GM12878 (cell line): Measurements from ENCODE around the gene CALHM2. TPM values are rescaled to one million over a fixed set of nuclear protein-coding genes. Genes with fewer than 3 reads are reported as not detected.

Source experiments
- ASH2L ChIP-seq: fragments of 300-600, 200-600 bp; sonication (generic); IDR thresholded peaks from 2 replicates; pipeline ENCODE4 v1.6.1; 2017; ENCODE audit warnings: low read depth, mild to moderate bottlenecking, borderline replicate concordance
- CHD2 ChIP-seq: IDR thresholded peaks from 2 replicates; pipeline ENCODE4 v1.6.1; 2011; ENCODE audit warnings: low read depth, low read length, improper control_type of control experiment, borderline replicate concordance
- EGR1 ChIP-seq, 2 experiments: IDR thresholded peaks; 1 replicate in 1 of 2; 2 replicates in 1 of 2; pipeline ENCODE4 v1.6.1; 2011 to 2012; ENCODE audit warnings: low read depth in 2 of 2, low read length in 2 of 2, borderline replicate concordance in 1 of 2, mild to moderate bottlenecking in 1 of 2, moderate library complexity in 1 of 2
- ETV6 ChIP-seq, 2 experiments: fragments of 450-650 bp in 1 of 2; IDR thresholded peaks in 1 of 2; conservative IDR thresholded peaks in 1 of 2; 2 replicates each; pipeline ENCODE4 v1.6.1; 2014; ENCODE audit warnings: antibody characterized with exemption in 1 of 2, borderline replicate concordance in 1 of 2, low read depth in 1 of 2, mild to moderate bottlenecking in 1 of 2, moderate library complexity in 1 of 2
- FOS ChIP-seq: IDR thresholded peaks from 3 replicates; pipeline ENCODE4 v1.6.1; 2011; ENCODE audit warnings: borderline replicate concordance; ENCODE audit not compliant: insufficient read length; ENCODE audit errors: extremely low read depth
- GATAD2B ChIP-seq: fragments of 450-650 bp; conservative IDR thresholded peaks from 2 replicates; pipeline ENCODE4 v1.6.1; 2017; ENCODE audit warnings: low read depth, mild to moderate bottlenecking, moderate library complexity
- MEF2A ChIP-seq: IDR thresholded peaks from 2 replicates; pipeline ENCODE4 v1.6.1; 2011; ENCODE audit warnings: low read depth, mild to moderate bottlenecking, low read length, moderate library complexity; ENCODE audit not compliant: insufficient read depth
- NR2C2 ChIP-seq: IDR thresholded peaks from 2 replicates; pipeline ENCODE4 v1.6.1; 2011; ENCODE audit warnings: borderline replicate concordance, low read depth; ENCODE audit not compliant: control insufficient read depth, insufficient read length
- RAD51 ChIP-seq: fragments of 450-650 bp; IDR thresholded peaks from 2 replicates; pipeline ENCODE4 v1.6.1; 2016; ENCODE audit warnings: moderate library complexity, mild to moderate bottlenecking, inconsistent platforms
- RCOR1 ChIP-seq: conservative IDR thresholded peaks from 2 replicates; pipeline ENCODE4 v1.6.1; 2012; ENCODE audit warnings: low read depth, low read length, improper control_type of control experiment
- SMARCA5 ChIP-seq: fragments of 450-650 bp; IDR thresholded peaks from 2 replicates; pipeline ENCODE4 v1.6.1; 2017; ENCODE audit warnings: mild to moderate bottlenecking
- TARDBP ChIP-seq: IDR thresholded peaks from 2 replicates; pipeline ENCODE4 v1.6.1; 2016; ENCODE audit warnings: borderline replicate concordance
- TBL1XR1 ChIP-seq: IDR thresholded peaks from 2 replicates; pipeline ENCODE4 v1.6.1; 2012; ENCODE audit warnings: low read depth, low read length, improper control_type of control experiment
- TCF3 ChIP-seq: IDR thresholded peaks from 2 replicates; pipeline ENCODE4 v1.6.1; 2012; ENCODE audit warnings: low read depth, mild to moderate bottlenecking, low read length, borderline replicate concordance; ENCODE audit not compliant: insufficient read depth
- ZNF274 ChIP-seq: IDR thresholded peaks from one replicate; pipeline ENCODE4 v1.8.0; 2011; ENCODE audit not compliant: insufficient read length, insufficient read depth
- polyA plus RNA-seq, 11 experiments: library from polyadenylated mRNA; depleted of rRNA in 4 of 11; unstranded in 6 of 11; stranded (reverse) in 5 of 11; fragments of >200 nt; fragmentation: Nextera tagmentation in 4 of 11; fragmentation: Illumina TruSeq in 1 of 11; extraction: Ambion mirVana in 4 of 11; extraction: Trizol in 1 of 11; gene quantifications; 1 replicate in 1 of 11; 2 replicates in 10 of 11; pipeline versions ENCODE4 v1.2.1 to v1.2.3, GENCODE V29; 2011 to 2016; ENCODE audit warnings: inconsistent platforms in 2 of 11, missing spikeins in 2 of 11, low read depth in 1 of 11
- total RNA-seq, 4 experiments: library from RNA; depleted of rRNA in 3 of 4; stranded (reverse); fragments of >200 nt in 3 of 4; fragmentation: Illumina TruSeq in 1 of 4; extraction: Trizol in 1 of 4; gene quantifications; 2 replicates each; pipeline versions ENCODE4 v1.2.1 to v1.2.3, GENCODE V29; 2013 to 2021
- TF ChIP-seq, protein P1 (sequence below): fragments of 450-650 bp; IDR thresholded peaks from 2 replicates; pipeline ENCODE4 v1.6.1; 2017; ENCODE audit warnings: mild to moderate bottlenecking
- TF ChIP-seq, protein P2 (sequence below): fragments of 450-650 bp; IDR thresholded peaks from 2 replicates; pipeline ENCODE4 v1.6.1; 2017; ENCODE audit warnings: borderline replicate concordance
- TF ChIP-seq, protein P3 (sequence below): IDR thresholded peaks from 2 replicates; pipeline ENCODE4 v1.6.1; 2012; ENCODE audit warnings: low read depth, low read length, improper control_type of control experiment
- TF ChIP-seq, protein P4 (sequence below): fragments of 450-650 bp; formaldehyde crosslinking; IDR thresholded peaks from 2 replicates; pipeline ENCODE4 v1.4.0; 2020; ENCODE audit warnings: mild to moderate bottlenecking, moderate library complexity
- TF ChIP-seq, protein P5 (sequence below): IDR thresholded peaks from 2 replicates; pipeline ENCODE4 v1.6.1; 2011; ENCODE audit warnings: low read depth, mild to moderate bottlenecking, low read length, moderate library complexity, borderline replicate concordance; ENCODE audit errors: extremely low read depth

Gene CALHM2
- total and polyA plus RNA-seq, 10 of the 15 experiments (the other 5 are each of a cell fraction or from before 2014, with no cell fraction given) = 0.60 to 23.7 (median 9.3) TPM

DNA sequence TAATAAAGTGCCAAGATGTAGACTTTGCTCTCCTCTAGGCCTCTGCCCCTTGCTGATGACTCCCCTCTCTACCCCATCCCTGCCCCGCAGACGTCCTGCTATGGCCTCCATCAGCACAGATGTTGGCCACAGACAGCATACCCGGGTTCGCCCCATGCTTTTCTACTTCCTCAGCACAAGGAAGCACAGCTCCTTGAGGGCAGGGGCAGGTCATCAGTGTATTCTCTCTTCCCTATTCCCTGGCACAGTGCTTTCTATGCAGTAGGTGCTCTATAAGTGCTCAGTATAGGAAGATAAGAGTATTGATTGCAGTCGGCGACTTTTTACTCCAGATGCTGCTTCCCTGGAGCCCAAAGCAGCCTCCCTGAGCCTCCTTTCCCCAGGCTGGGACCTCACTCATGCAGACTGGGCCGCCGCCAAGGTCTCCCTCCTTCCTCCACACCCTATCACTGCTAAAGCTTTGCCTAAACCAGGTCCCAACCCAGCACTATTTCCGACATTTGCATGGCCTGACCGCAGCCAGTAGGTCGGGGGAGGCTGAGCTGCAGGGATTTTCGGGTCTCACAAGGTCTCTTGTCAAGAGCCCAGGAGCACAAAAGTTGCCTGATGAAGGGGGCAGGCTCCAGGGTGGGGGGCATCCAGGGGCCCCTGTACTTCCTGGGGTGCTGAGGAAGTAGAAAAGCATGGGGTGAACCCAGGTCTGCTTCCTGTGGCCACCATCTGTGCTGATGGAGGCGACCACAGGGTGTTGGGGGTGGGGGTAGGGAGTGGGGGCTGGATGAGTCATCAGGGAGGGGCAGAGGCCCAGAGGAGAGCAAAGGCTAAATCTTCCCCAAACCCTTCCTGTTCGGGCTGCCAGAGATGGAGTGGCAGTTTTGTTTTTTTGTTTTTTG, 18.8 kb upstream of the CALHM2 start (continued):
- TF ChIP-seq EGR1 (IDR thresholded peaks at IDR 0.05; ENCODE audit: borderline replicate concordance in 1 of 2, low read depth in 2 of 2, low read length in 2 of 2) = peak in 1 of 2 experiments; percentile 74; a peak in 2 of 3 replicates
- TF ChIP-seq, protein P1, sequence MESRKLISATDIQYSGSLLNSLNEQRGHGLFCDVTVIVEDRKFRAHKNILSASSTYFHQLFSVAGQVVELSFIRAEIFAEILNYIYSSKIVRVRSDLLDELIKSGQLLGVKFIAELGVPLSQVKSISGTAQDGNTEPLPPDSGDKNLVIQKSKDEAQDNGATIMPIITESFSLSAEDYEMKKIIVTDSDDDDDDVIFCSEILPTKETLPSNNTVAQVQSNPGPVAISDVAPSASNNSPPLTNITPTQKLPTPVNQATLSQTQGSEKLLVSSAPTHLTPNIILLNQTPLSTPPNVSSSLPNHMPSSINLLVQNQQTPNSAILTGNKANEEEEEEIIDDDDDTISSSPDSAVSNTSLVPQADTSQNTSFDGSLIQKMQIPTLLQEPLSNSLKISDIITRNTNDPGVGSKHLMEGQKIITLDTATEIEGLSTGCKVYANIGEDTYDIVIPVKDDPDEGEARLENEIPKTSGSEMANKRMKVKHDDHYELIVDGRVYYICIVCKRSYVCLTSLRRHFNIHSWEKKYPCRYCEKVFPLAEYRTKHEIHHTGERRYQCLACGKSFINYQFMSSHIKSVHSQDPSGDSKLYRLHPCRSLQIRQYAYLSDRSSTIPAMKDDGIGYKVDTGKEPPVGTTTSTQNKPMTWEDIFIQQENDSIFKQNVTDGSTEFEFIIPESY = no peak
- no peak for TF ChIP-seq ASH2L
- no peak for TF ChIP-seq RCOR1
- TF ChIP-seq GATAD2B = peak; percentile 65; the same call in 1 of the 2 replicates
- 0 out of 2 replicates have a peak, but pooled peaks have one; percentile 18 for TF ChIP-seq SMARCA5
- peak; percentile 58; the same call in 1 of the 2 replicates for TF ChIP-seq TCF3
- TF ChIP-seq TARDBP = no peak; the same call in 1 of the 2 replicates
- TF ChIP-seq ZNF274 = no peak
- TF ChIP-seq CHD2 = peak; percentile 54; the same call in 1 of the 2 replicates
- TF ChIP-seq, protein P2, sequence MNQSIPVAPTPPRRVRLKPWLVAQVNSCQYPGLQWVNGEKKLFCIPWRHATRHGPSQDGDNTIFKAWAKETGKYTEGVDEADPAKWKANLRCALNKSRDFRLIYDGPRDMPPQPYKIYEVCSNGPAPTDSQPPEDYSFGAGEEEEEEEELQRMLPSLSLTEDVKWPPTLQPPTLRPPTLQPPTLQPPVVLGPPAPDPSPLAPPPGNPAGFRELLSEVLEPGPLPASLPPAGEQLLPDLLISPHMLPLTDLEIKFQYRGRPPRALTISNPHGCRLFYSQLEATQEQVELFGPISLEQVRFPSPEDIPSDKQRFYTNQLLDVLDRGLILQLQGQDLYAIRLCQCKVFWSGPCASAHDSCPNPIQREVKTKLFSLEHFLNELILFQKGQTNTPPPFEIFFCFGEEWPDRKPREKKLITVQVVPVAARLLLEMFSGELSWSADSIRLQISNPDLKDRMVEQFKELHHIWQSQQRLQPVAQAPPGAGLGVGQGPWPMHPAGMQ = no peak
- TF ChIP-seq MEF2A = peak; percentile 69; the same call in 1 of the 2 replicates
- TF ChIP-seq TBL1XR1 = peak; percentile 37
- TF ChIP-seq, protein P3, sequence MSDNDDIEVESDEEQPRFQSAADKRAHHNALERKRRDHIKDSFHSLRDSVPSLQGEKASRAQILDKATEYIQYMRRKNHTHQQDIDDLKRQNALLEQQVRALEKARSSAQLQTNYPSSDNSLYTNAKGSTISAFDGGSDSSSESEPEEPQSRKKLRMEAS = no peak; the same call in 1 of the 2 replicates
- TF ChIP-seq, protein P4, sequence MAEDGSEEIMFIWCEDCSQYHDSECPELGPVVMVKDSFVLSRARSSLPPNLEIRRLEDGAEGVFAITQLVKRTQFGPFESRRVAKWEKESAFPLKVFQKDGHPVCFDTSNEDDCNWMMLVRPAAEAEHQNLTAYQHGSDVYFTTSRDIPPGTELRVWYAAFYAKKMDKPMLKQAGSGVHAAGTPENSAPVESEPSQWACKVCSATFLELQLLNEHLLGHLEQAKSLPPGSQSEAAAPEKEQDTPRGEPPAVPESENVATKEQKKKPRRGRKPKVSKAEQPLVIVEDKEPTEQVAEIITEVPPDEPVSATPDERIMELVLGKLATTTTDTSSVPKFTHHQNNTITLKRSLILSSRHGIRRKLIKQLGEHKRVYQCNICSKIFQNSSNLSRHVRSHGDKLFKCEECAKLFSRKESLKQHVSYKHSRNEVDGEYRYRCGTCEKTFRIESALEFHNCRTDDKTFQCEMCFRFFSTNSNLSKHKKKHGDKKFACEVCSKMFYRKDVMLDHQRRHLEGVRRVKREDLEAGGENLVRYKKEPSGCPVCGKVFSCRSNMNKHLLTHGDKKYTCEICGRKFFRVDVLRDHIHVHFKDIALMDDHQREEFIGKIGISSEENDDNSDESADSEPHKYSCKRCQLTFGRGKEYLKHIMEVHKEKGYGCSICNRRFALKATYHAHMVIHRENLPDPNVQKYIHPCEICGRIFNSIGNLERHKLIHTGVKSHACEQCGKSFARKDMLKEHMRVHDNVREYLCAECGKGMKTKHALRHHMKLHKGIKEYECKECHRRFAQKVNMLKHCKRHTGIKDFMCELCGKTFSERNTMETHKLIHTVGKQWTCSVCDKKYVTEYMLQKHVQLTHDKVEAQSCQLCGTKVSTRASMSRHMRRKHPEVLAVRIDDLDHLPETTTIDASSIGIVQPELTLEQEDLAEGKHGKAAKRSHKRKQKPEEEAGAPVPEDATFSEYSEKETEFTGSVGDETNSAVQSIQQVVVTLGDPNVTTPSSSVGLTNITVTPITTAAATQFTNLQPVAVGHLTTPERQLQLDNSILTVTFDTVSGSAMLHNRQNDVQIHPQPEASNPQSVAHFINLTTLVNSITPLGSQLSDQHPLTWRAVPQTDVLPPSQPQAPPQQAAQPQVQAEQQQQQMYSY (CRISPR knock-in tag) = no peak
- TF ChIP-seq NR2C2 = no peak
- TF ChIP-seq RAD51 = no peak
- TF ChIP-seq, protein P5, sequence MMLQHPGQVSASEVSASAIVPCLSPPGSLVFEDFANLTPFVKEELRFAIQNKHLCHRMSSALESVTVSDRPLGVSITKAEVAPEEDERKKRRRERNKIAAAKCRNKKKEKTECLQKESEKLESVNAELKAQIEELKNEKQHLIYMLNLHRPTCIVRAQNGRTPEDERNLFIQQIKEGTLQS = peak; percentile 13; the same call in 1 of the 2 replicates
- TF ChIP-seq FOS = no peak
- peak in 1 of 2 experiments; percentile 95; a peak in 2 of 4 replicates for TF ChIP-seq ETV6 (conservative IDR thresholded peaks at IDR 0.05 in 1 of 2, IDR thresholded peaks at IDR 0.05 in 1 of 2; ENCODE audit: borderline replicate concordance in 1 of 2, low read depth in 1 of 2)
